AG04450 (cell line): ENCODE data around the gene HEATR5A. TPM values are rescaled to one million over a fixed set of nuclear protein-coding genes. Genes with fewer than 3 reads are reported as not detected.

Experiments
- CTCF ChIA-PET: fragments of 300-600, 350-600 bp; formaldehyde crosslinking; extraction: SDS; loops from one replicate; lab custom pipeline; 2022; ENCODE audit warnings: antibody characterized with exemption, inconsistent platforms; lab: Charles Lee
- POLR2A ChIA-PET: fragments of 350-600 bp; formaldehyde crosslinking; extraction: SDS; loops from one replicate; lab custom pipeline; 2021; ENCODE audit warnings: antibody characterized with exemption, inconsistent platforms; lab: Yijun Ruan, JAX
- DNase-seq: peaks from one replicate; pipeline ENCODE4 v3.0.0-alpha.2; 2011; ENCODE audit warnings: low read depth, low spot score
- H3K27ac ChIP-seq: one replicate; pipeline ENCODE4 v1.5.1; 2012; ENCODE audit warnings: low read depth, low read length, control low read depth
- H3K27me3 ChIP-seq: one replicate; pipeline ENCODE4 v1.6.0; 2012; ENCODE audit warnings: low read length; ENCODE audit not compliant: control insufficient read depth, insufficient read depth
- H3K4me3 ChIP-seq: 2 replicates; pipeline ENCODE4 v1.5.1; 2011; ENCODE audit warnings: mild to moderate bottlenecking, low read depth, low read length, control low read depth
- H3K9me3 ChIP-seq: 2 replicates; pipeline ENCODE4 v1.5.1; 2012; ENCODE audit warnings: low read length; ENCODE audit not compliant: control insufficient read depth, insufficient read depth
- polyA plus RNA-seq: library from polyadenylated mRNA; depleted of rRNA; stranded (reverse); fragments of >200 nt; gene quantifications from 2 replicates; pipeline ENCODE4 v1.2.3, GENCODE V29; 2011
- TF ChIP-seq, protein P1 (sequence below): IDR thresholded peaks from 2 replicates; pipeline ENCODE4 v1.5.1; 2011; ENCODE audit warnings: low read depth, low read length, control low read depth, inconsistent platforms

HEATR5A gene
- polyA plus RNA-seq, 1 experiment, result 35.4 TPM

DNA sequence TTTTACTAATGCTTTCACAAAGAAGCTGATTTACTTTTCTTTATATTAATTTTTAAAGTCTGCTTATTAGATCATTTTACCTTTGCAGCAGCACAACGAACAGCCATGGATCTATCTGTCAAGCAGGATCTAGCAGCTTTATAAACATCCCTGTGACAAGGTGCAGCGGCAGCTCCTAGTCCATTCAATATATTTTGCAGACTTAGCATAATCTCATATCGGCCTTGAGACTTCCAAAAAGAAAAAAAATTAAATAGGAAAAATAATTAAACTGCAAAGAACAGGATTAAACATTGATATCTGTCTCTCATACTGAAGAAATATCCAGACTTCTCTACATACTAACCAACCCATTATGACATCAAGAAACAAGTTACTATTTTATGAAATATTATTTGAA is 25.2 kb downstream of the HEATR5A start:
- Histone ChIP-seq H3K4me3 (no peak overlapping the region), H3K27ac (no peak overlapping the region), H3K9me3 (no peaks in the 10 kb centered on the region), H3K27me3 (no peaks in the 10 kb centered on the region)
- TF ChIP-seq, protein P1, sequence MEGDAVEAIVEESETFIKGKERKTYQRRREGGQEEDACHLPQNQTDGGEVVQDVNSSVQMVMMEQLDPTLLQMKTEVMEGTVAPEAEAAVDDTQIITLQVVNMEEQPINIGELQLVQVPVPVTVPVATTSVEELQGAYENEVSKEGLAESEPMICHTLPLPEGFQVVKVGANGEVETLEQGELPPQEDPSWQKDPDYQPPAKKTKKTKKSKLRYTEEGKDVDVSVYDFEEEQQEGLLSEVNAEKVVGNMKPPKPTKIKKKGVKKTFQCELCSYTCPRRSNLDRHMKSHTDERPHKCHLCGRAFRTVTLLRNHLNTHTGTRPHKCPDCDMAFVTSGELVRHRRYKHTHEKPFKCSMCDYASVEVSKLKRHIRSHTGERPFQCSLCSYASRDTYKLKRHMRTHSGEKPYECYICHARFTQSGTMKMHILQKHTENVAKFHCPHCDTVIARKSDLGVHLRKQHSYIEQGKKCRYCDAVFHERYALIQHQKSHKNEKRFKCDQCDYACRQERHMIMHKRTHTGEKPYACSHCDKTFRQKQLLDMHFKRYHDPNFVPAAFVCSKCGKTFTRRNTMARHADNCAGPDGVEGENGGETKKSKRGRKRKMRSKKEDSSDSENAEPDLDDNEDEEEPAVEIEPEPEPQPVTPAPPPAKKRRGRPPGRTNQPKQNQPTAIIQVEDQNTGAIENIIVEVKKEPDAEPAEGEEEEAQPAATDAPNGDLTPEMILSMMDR, result no peak
- no peak for DNase-seq
- POLR2A ChIA-PET, result interaction anchor here (1.2 kb wide), 1 partner anchor 25 kb away, joined by 3 read pairs; the partner anchor contains the start of gene HEATR5A
- CTCF ChIA-PET, result interaction anchor here (0.7 to 1.3 kb wide), 2 partner anchors 19 to 54 kb away, joined by 3 to 4 read pairs; no protein-coding TSS in a partner anchor

DNA sequence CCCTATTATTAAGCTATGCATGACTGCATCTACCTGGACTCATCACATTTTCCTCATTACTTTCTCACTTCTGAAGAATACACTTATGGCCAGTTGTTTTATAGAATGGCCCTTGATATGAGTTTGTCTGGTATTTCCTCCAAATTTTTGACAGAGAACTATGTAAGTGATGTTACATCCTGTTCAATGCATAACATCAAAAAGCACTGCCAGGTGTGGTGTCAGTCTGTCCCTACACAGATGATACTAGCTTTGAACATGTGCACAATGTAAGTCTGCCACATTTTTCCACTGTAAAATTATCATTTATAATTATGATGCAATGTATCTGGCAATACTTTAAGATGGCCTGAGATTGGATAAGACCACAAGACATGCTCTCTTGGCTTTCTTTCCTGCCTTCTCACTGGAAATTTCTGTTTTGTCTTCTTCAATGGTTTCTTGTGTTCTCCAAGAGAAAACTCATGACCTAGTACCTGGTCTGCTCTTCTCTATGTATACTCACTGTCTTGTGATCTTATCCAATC is 28.3 kb downstream of the HEATR5A start:
- no peak for DNase-seq
- Histone ChIP-seq H3K9me3 (no peaks in the 10 kb centered on the region), H3K4me3 (no peak overlapping the region), H3K27ac (no peak overlapping the region), H3K27me3 (no peaks in the 10 kb centered on the region)
- CTCF ChIA-PET, result no interaction called here
- TF ChIP-seq, protein P1, result no peak
- POLR2A ChIA-PET, result interaction anchor here (1.0 kb wide), 1 partner anchor 29 kb away, joined by 4 read pairs; no protein-coding TSS in a partner anchor

DNA sequence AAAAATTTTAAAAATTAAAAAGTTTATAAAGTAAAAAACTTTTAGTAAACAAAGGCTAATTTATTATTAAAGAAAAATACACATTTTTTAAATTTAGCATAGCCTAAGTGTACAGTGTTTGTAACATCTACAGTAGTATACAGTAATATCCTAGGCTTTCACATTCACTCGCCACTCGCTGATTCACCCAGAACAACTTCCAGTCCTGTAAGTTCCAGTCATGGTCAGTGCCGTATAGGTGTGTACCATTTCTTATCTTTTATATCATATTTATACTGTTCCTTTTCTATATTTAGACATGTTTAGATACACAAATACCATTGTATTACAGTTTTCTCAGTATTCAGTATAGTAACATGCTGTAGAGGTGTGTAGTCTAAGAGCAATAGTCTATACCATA is 28.9 kb downstream of the HEATR5A start:
- TF ChIP-seq, protein P1, result no peak
- ChIA-PET CTCF (no interaction called here), POLR2A (no interaction called here)
- no peaks in the 10 kb centered on the region for H3K9me3 ChIP-seq
- H3K27me3 ChIP-seq, result no peaks in the 10 kb centered on the region
- DNase-seq, result no peak
- H3K27ac ChIP-seq, result no peak overlapping the region
- no peak overlapping the region for H3K4me3 ChIP-seq

DNA sequence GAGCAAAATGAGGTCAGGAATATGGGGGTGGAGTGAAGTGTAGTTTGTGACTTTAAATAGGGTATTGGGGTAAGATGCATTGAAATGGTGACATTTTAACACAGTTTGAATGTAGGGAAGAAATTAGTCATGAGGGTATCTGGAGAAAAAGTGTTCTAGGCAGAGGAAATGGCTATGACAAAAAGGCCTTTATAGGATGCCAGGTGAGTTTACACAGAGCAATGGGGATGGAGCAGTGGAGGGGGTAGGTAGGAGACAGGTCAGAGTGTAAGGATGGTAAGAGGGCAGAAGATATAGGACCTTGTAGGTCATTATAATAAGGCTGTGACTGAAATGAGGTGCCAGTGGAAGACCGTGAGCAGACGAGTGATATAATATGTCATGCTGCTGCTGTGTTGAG is 30.4 kb downstream of the HEATR5A start:
- Histone ChIP-seq H3K9me3 (no peaks in the 10 kb centered on the region), H3K27me3 (no peaks in the 10 kb centered on the region), H3K4me3 (no peak overlapping the region), H3K27ac (no peak overlapping the region)
- TF ChIP-seq, protein P1, result no peak
- ChIA-PET CTCF (no interaction called here), POLR2A (no interaction called here)
- DNase-seq, result no peak

DNA sequence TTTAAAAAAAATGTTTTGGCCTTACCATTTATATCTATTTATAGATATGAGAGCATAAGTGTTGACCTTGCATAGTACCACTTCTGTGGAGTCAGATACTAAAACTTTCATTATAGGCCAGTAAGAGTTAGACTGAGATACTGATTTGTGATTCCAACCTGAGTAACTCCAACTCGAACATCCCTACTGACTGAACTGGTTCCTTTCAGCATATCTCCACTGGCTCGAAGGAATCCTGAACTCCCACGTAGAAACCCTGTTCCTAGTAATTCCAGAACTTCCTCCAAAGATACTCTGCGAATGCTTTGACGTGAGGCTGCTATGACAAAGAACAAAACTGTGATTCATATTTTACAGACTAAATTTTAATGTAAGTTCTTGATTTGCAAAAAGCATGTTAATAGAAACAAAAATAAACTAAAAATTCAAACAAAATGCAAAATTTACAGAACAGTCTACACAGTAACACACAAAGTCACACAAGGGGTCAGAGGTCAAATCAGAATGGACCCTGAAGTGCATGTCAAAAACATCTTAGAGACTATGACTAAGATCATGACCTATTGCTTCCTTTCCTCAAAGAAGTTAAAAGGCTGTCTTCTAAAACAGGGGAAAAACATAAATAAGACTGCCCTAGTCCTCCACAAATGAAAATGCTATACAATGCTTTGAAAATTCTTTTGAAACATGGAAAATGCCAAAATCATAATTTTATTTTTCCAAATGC is 31.5 kb downstream of the HEATR5A start:
- ChIA-PET POLR2A (no interaction called here), CTCF (no interaction called here)
- no peak overlapping the region for H3K27ac ChIP-seq
- no peak overlapping the region for H3K4me3 ChIP-seq
- H3K27me3 ChIP-seq, result no peaks in the 10 kb centered on the region
- H3K9me3 ChIP-seq, result no peaks in the 10 kb centered on the region
- no peak for DNase-seq
- TF ChIP-seq, protein P1, result no peak
